GM04504 (cell line): ENCODE results near the gene TGM5.
"Not testable (repeated sequence)": the region's sequence is repeated elsewhere in the genome, so short reads cannot be mapped to it uniquely, and the experiment has no call there.

Source experiments
- DNase-seq: peaks from one replicate; pipeline ENCODE4 v3.0.0-alpha.2; 2012; ENCODE audit warnings: low read depth

TGM5 gene

DNA sequence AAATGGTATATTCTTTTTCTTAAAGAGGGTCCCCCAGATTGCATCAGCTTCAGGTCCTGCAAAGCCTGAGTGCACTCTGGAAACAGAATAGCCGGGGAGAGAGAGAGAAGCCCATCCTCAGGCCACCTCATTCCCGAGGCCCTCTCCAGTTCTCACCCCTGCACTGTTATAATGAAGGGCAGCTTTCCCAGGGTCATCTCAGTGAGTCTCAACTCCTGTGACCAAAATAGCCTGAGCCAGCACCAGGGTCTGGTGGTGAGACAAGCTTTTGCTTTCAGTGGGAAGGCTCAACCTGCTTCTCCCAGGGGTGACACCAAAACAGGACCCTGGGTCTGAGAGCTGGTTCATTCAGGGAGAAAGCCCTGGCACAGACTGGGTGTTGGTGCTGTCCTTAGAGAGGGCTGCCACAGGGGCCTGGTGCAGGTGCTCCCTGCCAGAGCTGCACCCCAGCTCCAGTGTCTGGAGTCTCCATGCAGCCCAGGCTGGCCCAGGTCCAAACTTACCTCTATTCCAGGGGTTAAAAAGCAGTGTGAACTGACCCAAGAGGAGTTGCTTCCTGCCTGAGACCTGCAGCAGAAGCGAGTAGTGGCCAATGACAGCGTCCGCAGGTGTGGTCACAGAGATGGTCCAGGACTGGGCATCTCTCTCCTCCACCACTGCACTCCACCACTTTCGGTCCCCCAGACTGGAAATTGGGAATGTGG, 52.0 kb downstream of the TGM5 start:
- no peak for DNase-seq

DNA sequence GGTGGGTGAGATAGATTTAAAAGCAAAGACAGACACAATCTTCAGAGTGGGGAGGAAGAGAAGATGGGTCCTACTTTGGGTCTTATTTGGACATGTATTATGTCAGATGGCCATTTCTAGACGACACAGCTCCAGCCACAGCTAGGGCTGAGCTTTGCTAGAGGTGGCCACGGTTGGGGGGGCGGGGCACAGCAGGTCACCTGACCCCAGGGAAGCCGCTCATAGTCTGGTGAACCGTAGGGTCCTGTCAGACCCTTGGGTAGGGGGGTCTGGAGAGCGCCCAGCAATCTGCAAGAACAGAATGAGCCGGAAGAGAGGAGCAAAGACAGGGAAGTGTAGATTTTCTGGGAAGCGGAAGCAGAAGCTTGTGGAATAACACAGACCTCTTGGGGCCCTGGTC, 52.6 kb downstream of the TGM5 start:
- no peak for DNase-seq

GRCh38 chr15:43213466-43213865, 53.3 kb downstream of the TGM5 start:
- no peak for DNase-seq

DNA sequence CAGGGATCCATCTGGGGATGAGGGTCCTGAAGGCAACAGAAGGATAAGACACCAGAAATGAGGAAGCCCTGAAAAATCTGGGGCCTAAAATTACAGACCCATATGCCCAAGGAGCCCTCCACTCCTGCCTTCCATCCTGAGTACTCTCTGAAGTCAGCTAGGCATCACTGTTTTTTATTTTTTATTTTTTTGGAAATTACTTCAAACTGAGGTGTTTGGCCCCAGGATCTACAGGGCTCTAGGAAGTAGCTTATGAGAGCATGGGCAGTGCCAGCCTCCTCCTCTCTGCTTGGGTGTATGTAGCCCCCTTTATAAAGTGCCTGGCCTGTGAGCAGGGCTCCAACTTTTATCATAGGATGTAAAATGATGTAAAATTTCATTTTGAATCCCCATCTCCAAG, 53.8 kb downstream of the TGM5 start:
- DNase-seq: no peak

DNA sequence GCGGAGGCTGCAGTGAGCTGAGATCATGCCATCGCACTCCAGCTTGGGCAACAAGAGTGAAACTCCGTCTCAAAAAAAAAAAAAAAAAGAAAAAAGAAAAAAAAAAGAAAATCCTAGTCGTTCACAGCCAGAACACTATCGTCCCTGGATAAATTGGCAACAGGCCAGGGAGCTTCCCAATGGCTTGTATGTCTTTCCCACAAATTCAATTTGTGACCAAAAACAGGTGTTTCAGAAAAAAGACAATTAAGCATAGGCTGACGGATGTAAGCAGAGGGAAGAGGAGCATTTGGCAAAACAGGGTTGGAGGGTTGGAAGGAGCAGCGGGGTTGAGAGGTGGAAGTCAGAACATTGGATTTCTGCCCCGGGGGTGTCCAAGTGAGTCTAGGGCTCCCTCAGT, 54.4 kb downstream of the TGM5 start:
- no peak for DNase-seq

DNA sequence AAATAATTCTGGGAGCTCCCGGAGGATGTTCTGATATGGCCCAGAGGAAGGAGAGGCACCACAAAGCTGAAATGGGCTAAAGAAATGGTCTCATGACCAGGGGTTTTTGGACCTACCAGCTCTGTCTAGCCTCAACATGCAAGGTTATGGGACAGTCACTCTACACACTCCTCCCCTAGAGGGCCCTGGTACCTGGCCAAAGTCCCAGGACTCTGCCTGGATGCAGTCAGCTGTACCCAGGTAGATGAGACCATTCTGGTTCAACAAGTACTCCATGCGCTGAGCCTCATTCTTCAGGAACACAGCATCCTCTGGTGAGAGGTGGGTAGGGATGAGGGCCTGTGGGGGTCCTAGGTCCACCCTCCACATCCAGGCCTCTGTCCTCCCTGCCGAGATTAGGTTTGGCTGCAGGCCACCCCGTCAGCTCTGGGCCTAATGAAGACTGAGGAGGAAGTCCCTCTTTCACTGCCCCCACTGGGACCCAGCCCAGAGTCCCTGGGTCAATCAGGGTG, 55.4 kb downstream of the TGM5 start:
- no peak for DNase-seq

- DNase-seq: no peak
Observed at GRCh38 chr15:43210807-43211206, 55.9 kb downstream of the TGM5 start.

- DNase-seq: no peak
Observed at GRCh38 chr15:43210172-43210745, 56.5 kb downstream of the TGM5 start.

DNA sequence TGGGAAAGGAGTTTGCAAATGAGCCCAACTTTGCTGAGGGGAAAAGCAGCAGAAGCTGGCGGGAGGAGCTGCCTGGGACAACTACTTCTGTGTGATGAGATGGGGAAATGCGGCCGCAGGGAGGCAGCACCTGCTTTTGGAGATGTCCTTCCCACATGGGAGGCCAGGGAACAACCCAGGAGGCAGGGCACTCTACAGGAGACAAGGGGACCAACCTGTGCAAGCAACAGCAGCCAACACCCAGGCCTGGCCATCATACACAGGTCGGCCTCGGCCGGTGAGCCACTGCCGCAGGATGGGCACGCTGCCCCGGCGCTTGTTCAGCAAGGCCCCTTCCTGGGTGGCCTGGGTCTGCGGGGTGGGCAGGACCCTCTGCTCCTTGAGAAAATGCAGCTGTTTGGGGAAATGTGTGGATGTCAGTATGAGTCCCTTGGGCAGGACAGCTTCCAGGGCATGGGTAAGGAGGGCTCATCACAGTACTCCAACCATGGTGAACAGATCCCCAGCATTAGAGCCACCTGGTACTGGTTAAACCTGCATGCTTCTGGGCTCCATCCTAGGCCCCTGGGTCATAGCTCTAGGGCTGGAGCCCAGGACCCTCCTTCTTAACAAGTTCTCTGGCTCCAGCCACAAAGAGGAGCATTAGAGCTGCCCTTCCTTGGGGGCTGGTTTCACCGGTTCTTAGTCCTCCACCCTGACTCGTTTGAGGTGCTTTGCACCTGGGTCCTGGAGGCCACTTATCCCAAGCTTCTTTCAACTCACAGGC, 57.5 kb downstream of the TGM5 start:
- DNase-seq: no peak

- DNase-seq: no peak
Observed at GRCh38 chr15:43208052-43209002, 58.4 kb downstream of the TGM5 start.

- DNase-seq: no peak
Observed at GRCh38 chr15:43207024-43207423, 59.7 kb downstream of the TGM5 start.

- DNase-seq: no peak
Observed at GRCh38 chr15:43206054-43206453, 60.7 kb downstream of the TGM5 start.

- DNase-seq: no peak
Observed at GRCh38 chr15:43204016-43204901, 62.5 kb downstream of the TGM5 start.

DNA sequence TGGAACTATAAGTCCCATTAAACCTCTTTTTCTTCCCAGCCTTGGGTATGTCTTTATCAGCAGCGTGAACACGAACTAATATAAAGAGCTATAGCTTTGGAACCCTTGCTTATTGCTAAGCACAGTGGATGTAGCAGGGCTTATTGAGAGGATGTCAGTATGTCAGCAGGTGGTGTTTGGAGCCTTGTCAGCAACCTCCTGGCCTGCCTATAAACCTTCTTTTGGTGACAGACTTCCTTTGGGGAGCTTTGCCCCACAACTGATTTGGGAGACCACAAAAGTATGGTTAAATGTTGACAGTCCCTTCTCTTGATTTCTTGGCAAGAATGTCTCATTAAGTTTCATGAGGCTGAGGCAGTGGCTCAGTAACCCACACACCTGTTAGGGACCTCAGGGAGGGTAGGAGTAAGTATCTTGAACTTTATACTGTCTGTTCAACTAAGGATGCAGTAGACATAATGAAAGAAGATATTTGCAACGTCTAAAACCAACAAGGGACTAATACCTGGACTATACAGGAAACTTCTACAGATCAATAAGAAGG, 66.7 kb downstream of the TGM5 start:
- no peak for DNase-seq

GRCh38 chr15:43198992-43199391, 67.7 kb downstream of the TGM5 start:
- no peak for DNase-seq

- not testable (repeated sequence) for DNase-seq
Observed at GRCh38 chr15:43198556-43198955, 68.2 kb downstream of the TGM5 start.

- DNase-seq: not testable (repeated sequence)
Observed at GRCh38 chr15:43197773-43198172, 69.0 kb downstream of the TGM5 start.

- no peak for DNase-seq
Observed at GRCh38 chr15:43196760-43197548, 69.8 kb downstream of the TGM5 start.

GRCh38 chr15:43194795-43195194, 71.9 kb downstream of the TGM5 start:
- DNase-seq: no peak

DNA sequence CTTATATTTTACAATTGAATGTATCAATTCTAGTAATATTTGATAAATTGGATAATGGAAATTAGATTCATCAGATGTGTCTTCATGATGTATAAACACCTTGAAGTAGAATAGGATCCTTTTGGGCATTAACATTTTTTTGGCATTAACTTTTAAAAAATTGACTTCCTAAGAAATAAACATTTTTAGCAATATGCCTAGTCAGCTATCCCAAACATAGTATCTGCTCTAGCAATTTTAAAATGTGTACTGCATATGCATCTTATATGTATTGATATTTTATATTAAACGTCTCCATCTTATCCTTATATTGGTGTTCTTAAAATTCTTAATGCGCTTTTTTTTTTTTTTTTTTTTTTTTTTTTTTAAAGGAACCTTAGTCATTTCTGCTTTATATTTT, 73.0 kb downstream of the TGM5 start:
- DNase-seq: no peak
